Measurements from ENCODE around the gene ARHGAP15. TPM values are rescaled to one million over a fixed set of nuclear protein-coding genes. Genes with fewer than 3 reads are reported as not detected.

The ARHGAP15 gene
- total RNA-seq, 4 donors from 2014 or later: 1.7 to 16.8 (median 3.7) TPM

GRCh38 chr2:143415571-143415970, 286.4 kb downstream of the ARHGAP15 start:
- 78 to 94% methylated on average over 4 of the region's 4 CpGs for WGBS, 2 donors
- Histone ChIP-seq H3K4me3 (no peak overlapping the region), H3K36me3 (no peaks in the 10 kb centered on the region), H3K9me3 (no peaks in the 10 kb centered on the region), H3K4me1 (no peaks in the 10 kb centered on the region), H3K27me3 (no peaks in the 10 kb centered on the region), H3K27ac (no peak overlapping the region)
- DNase-seq: no peak
- TF ChIP-seq CTCF (IDR thresholded peaks at IDR 0.05) (no peak), POLR2A (IDR thresholded peaks at IDR 0.05) (no peak)
- intact Hi-C loops (cut with DNase I): no loop called here

GRCh38 chr2:143417428-143417827, 288.2 kb downstream of the ARHGAP15 start:
- Histone ChIP-seq H3K36me3 (no peaks in the 10 kb centered on the region), H3K9me3 (no peaks in the 10 kb centered on the region), H3K27me3 (no peaks in the 10 kb centered on the region), H3K4me1 (no peaks in the 10 kb centered on the region), H3K4me3 (no peak overlapping the region), H3K27ac (no peak overlapping the region)
- no peak for TF ChIP-seq POLR2A (IDR thresholded peaks at IDR 0.05)
- TF ChIP-seq CTCF (IDR thresholded peaks at IDR 0.05): no peak
- no peak for DNase-seq
- 90 to 95% methylated on average over 2 of the region's 2 CpGs for WGBS, 2 donors
- intact Hi-C loops (cut with DNase I): no loop called here

- WGBS, 2 donors: 58 to 63% methylated on average over 3 of the region's 3 CpGs
- Histone ChIP-seq H3K4me3 (no peak overlapping the region), H3K4me1 (no peaks in the 10 kb centered on the region), H3K27ac (no peak overlapping the region), H3K36me3 (no peaks in the 10 kb centered on the region), H3K9me3 (no peaks in the 10 kb centered on the region), H3K27me3 (no peaks in the 10 kb centered on the region)
- DNase-seq: no peak
- intact Hi-C loops (cut with DNase I): no loop called here
- TF ChIP-seq CTCF (IDR thresholded peaks at IDR 0.05): no peak
- TF ChIP-seq POLR2A (IDR thresholded peaks at IDR 0.05): no peak
These were observed 291.1 kb downstream of the ARHGAP15 start for GRCh38 chr2:143420313-143420712.

- intact Hi-C loops (cut with DNase I): no loop called here
- no peaks in the 10 kb centered on the region for H3K9me3 ChIP-seq
- WGBS, 2 donors: 69 to 90% methylated on average over 3 of the region's 3 CpGs
- no peak for DNase-seq
- H3K36me3 ChIP-seq: no peaks in the 10 kb centered on the region
- no peak overlapping the region for H3K27ac ChIP-seq
- no peaks in the 10 kb centered on the region for H3K4me1 ChIP-seq
- TF ChIP-seq POLR2A (IDR thresholded peaks at IDR 0.05): no peak
- no peak for TF ChIP-seq CTCF (IDR thresholded peaks at IDR 0.05)
- H3K4me3 ChIP-seq: no peak overlapping the region
- H3K27me3 ChIP-seq: no peaks in the 10 kb centered on the region
These were observed 293.5 kb downstream of the ARHGAP15 start for GRCh38 chr2:143422681-143423080.

- DNase-seq: no peak
- Histone ChIP-seq H3K36me3 (no peaks in the 10 kb centered on the region), H3K4me1 (peaks cover 0 to 24% (median 0%) of the 10 kb centered on the region in 3 donors), H3K4me3 (no peak overlapping the region), H3K9me3 (no peaks in the 10 kb centered on the region), H3K27ac (no peak overlapping the region), H3K27me3 (no peaks in the 10 kb centered on the region)
- TF ChIP-seq POLR2A (IDR thresholded peaks at IDR 0.05): no peak
- TF ChIP-seq CTCF (IDR thresholded peaks at IDR 0.05): no peak
- 85 to 100% methylated on average over 1 of the region's 1 CpG for WGBS, 2 donors
- intact Hi-C loops (cut with DNase I): no loop called here
These were observed 296.7 kb downstream of the ARHGAP15 start for GRCh38 chr2:143425896-143426295.

Data from esophagus squamous epithelium (tissue), 5 donors.